Neural progenitor cell (in vitro differentiated cells): ENCODE measurements around the gene KCNH5. TPM values are rescaled to one million over a fixed set of nuclear protein-coding genes. Genes with fewer than 3 reads are reported as not detected.

ENCODE experiments used
- DNase-seq: peaks from one replicate; pipeline ENCODE4 v3.0.0-alpha.2; 2016; ENCODE audit warnings: low spot score
- H2AFZ ChIP-seq: fragments of 200-600 bp; sonication (generic); replicated peaks from 2 replicates; pipeline ENCODE4 v1.6.1; 2016; ENCODE audit warnings: antibody characterized with exemption
- H3F3A ChIP-seq: fragments of 200-600 bp; sonication (generic); 2 replicates; pipeline ENCODE4 v1.6.1; 2016; ENCODE audit warnings: antibody characterized with exemption, low read depth
- H3K27ac ChIP-seq: fragments of 200-600 bp; sonication (generic); 2 replicates; pipeline ENCODE4 v1.5.1; 2016; ENCODE audit warnings: mild to moderate bottlenecking
- H3K27me3 ChIP-seq: fragments of 200-600 bp; sonication (generic); 2 replicates; pipeline ENCODE4 v1.6.1; 2016; ENCODE audit warnings: mild to moderate bottlenecking, moderate library complexity
- H3K36me3 ChIP-seq: fragments of 200-600 bp; sonication (generic); 2 replicates; pipeline ENCODE4 v1.5.1; 2016
- H3K4me1 ChIP-seq: fragments of 200-600 bp; sonication (generic); 2 replicates; pipeline ENCODE4 v1.6.1; 2016; ENCODE audit warnings: mixed run types
- H3K4me2 ChIP-seq: fragments of 200-600 bp; sonication (generic); 2 replicates; pipeline ENCODE4 v1.6.1; 2016
- H3K4me3 ChIP-seq: fragments of 200-600 bp; sonication (generic); 2 replicates; pipeline ENCODE4 v1.5.1; 2016
- H3K79me2 ChIP-seq: fragments of 200-600 bp; sonication (generic); 2 replicates; pipeline ENCODE4 v1.6.1; 2016; ENCODE audit warnings: low read depth
- H3K9ac ChIP-seq: fragments of 200-600 bp; sonication (generic); 2 replicates; pipeline ENCODE4 v1.6.1; 2016
- H3K9me3 ChIP-seq: fragments of 200-600 bp; sonication (generic); 2 replicates; pipeline ENCODE4 v1.5.1; 2016; ENCODE audit warnings: low read depth
- H4K20me1 ChIP-seq: fragments of 200-600 bp; sonication (generic); 2 replicates; pipeline ENCODE4 v1.6.1; 2016; ENCODE audit warnings: low read depth
- H3K27ac Mint-ChIP-seq: 3 replicates; pipeline ENCODE4 v1.8.0; 2021; ENCODE audit warnings: mixed read lengths
- H3K27me3 Mint-ChIP-seq: 2 replicates; pipeline ENCODE4 v1.8.0; 2022; ENCODE audit warnings: low read depth, mild to moderate bottlenecking, inconsistent platforms, moderate library complexity, mixed read lengths; ENCODE audit not compliant: insufficient read depth
- H3K36me3 Mint-ChIP-seq: 3 replicates; pipeline ENCODE4 v1.8.0; 2021; ENCODE audit warnings: mixed read lengths
- H3K4me1 Mint-ChIP-seq: 3 replicates; pipeline ENCODE4 v1.8.0; 2021; ENCODE audit warnings: mixed read lengths
- H3K4me3 Mint-ChIP-seq: 3 replicates; pipeline ENCODE4 v1.8.0; 2021; ENCODE audit warnings: mild to moderate bottlenecking, moderate library complexity, mixed read lengths
- H3K9me3 Mint-ChIP-seq: 3 replicates; pipeline ENCODE4 v1.8.0; 2020; ENCODE audit warnings: mixed read lengths
- CTCF ChIP-seq: fragments of 200-600 bp; sonication (generic); IDR thresholded peaks from 2 replicates; pipeline ENCODE4 v1.5.1; 2017; ENCODE audit warnings: antibody characterized with exemption, mild to moderate bottlenecking
- EZH2 ChIP-seq: fragments of 200-600 bp; sonication (generic); IDR thresholded peaks from 2 replicates; pipeline ENCODE4 v1.6.1; 2017; ENCODE audit warnings: antibody characterized with exemption, mild to moderate bottlenecking, moderate library complexity
- EZH2phosphoT487 ChIP-seq: fragments of 200-600 bp; sonication (generic); IDR thresholded peaks from 2 replicates; pipeline ENCODE4 v1.6.1; 2017; ENCODE audit warnings: antibody characterized with exemption
- total RNA-seq: library from RNA; depleted of rRNA; stranded (reverse); fragments of >200 nt; gene quantifications from 2 replicates; pipeline ENCODE4 v1.2.3, GENCODE V29; 2015; ENCODE audit warnings: low replicate concordance

KCNH5 gene
- total RNA-seq, 1 donor from 2014 or later = 4.6 TPM

DNA sequence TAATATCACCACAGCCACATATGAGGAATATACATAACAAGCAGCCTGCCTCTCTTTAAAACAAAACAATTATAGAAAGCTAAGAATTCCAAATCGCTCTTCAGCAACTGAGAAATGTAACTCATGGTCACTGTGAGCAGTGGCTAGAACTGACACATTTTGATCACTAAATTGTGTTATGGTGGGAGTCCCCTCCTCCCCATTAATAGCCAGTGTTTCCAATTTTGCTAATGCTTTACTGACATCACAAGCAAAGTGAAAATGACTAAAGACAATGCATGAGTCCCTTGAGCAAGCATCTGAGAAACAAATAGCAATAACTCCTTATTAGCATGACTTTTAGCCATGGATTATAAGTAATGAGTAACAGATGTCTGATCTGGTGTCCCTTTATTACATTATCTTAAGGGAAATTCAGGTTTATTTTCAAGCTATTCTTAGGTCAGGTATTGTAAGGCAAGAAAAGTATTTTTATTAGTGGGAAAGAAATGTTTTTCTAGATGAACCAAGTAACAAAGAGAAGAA is 148.3 kb downstream of the KCNH5 start:
- H3K9ac ChIP-seq = no peak overlapping the region
- no peak overlapping the region for H3K4me2 ChIP-seq
- H2AFZ ChIP-seq = no peak overlapping the region
- Mint-ChIP-seq H3K4me3 (no peak overlapping the region), H3K9me3 (no peaks in the 10 kb centered on the region), H3K27me3 (no peaks in the 10 kb centered on the region), H3K4me1 (no peaks in the 10 kb centered on the region), H3K36me3 (no peaks in the 10 kb centered on the region), H3K27ac (no peak overlapping the region)
- H3K27me3 ChIP-seq = no peaks in the 10 kb centered on the region
- H3K27ac ChIP-seq = no peak overlapping the region
- H3K4me1 ChIP-seq = peaks cover 11% of the 10 kb centered on the region
- no peaks in the 10 kb centered on the region for H4K20me1 ChIP-seq
- no peaks in the 10 kb centered on the region for H3K9me3 ChIP-seq
- H3K79me2 ChIP-seq = no peaks in the 10 kb centered on the region
- no peaks in the 10 kb centered on the region for H3K36me3 ChIP-seq
- H3K4me3 ChIP-seq = no peak overlapping the region
- TF ChIP-seq EZH2 (no peak), CTCF (no peak), EZH2phosphoT487 (no peak)
- no peak for DNase-seq
- H3F3A ChIP-seq = no peaks in the 10 kb centered on the region

DNA sequence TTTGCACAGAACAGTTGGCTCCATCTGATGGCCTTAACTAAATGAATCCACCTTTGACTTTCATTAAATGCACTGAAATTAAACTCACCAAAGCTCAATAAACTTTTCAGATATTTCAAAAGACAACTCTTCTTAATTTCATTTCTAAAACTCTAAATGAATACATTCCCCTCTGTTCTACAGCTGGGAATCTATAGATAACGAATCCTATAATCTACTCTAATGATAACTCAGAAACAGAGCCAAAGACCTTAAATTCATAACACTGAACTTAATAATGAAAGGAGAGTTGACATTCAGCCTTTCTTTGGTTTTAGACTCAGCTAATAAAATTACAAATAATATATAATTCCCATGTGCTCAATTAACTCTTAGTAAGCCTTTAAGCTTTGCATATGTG is 150.5 kb downstream of the KCNH5 start:
- H3K27me3 ChIP-seq = no peaks in the 10 kb centered on the region
- H3K4me2 ChIP-seq = no peak overlapping the region
- H3K4me3 ChIP-seq = no peak overlapping the region
- DNase-seq = no peak
- H3K36me3 Mint-ChIP-seq = no peaks in the 10 kb centered on the region
- peaks cover 11% of the 10 kb centered on the region for H3K4me1 ChIP-seq
- H3K4me3 Mint-ChIP-seq = no peak overlapping the region
- no peaks in the 10 kb centered on the region for H3K27me3 Mint-ChIP-seq
- no peaks in the 10 kb centered on the region for H3K9me3 ChIP-seq
- H3K27ac Mint-ChIP-seq = no peak overlapping the region
- H2AFZ ChIP-seq = no peak overlapping the region
- no peaks in the 10 kb centered on the region for H3K9me3 Mint-ChIP-seq
- no peaks in the 10 kb centered on the region for H3F3A ChIP-seq
- H3K9ac ChIP-seq = no peak overlapping the region
- no peaks in the 10 kb centered on the region for H4K20me1 ChIP-seq
- no peak overlapping the region for H3K27ac ChIP-seq
- H3K36me3 ChIP-seq = no peaks in the 10 kb centered on the region
- H3K4me1 Mint-ChIP-seq = no peaks in the 10 kb centered on the region
- TF ChIP-seq EZH2 = no peak
- no peaks in the 10 kb centered on the region for H3K79me2 ChIP-seq

DNA sequence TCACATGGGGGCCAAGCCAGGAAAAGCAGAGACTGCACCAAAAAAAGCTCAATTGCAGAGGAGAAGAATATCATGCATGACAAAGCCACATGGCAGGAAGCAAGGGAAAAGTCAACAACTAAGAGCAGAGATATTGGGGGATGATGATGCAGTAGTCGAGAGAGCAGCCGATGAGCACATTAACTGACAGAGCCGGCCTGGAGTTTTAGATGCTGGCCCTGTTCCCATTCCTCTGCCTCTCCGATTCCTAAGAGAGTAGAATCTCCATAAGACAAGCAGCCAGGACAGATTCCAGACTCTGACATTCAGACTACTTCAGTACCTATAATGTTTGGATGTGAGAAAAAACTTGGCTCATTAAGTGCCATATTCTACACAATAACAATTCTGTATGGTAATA is 155.9 kb downstream of the KCNH5 start:
- Histone ChIP-seq H4K20me1 (no peaks in the 10 kb centered on the region), H3K4me3 (no peak overlapping the region), H3K27me3 (no peaks in the 10 kb centered on the region), H3K79me2 (no peaks in the 10 kb centered on the region), H3K27ac (no peak overlapping the region), H2AFZ (no peak overlapping the region), H3K9me3 (no peaks in the 10 kb centered on the region), H3F3A (no peaks in the 10 kb centered on the region), H3K4me1 (no peaks in the 10 kb centered on the region), H3K9ac (no peak overlapping the region), H3K4me2 (no peak overlapping the region), H3K36me3 (no peaks in the 10 kb centered on the region)
- Mint-ChIP-seq H3K27ac (no peak overlapping the region), H3K9me3 (peaks cover 2% of the 10 kb centered on the region), H3K27me3 (no peaks in the 10 kb centered on the region), H3K4me3 (no peak overlapping the region), H3K4me1 (no peaks in the 10 kb centered on the region), H3K36me3 (no peaks in the 10 kb centered on the region)
- no peak for DNase-seq
- TF ChIP-seq EZH2 (no peak), EZH2phosphoT487 (no peak), CTCF (no peak)

DNA sequence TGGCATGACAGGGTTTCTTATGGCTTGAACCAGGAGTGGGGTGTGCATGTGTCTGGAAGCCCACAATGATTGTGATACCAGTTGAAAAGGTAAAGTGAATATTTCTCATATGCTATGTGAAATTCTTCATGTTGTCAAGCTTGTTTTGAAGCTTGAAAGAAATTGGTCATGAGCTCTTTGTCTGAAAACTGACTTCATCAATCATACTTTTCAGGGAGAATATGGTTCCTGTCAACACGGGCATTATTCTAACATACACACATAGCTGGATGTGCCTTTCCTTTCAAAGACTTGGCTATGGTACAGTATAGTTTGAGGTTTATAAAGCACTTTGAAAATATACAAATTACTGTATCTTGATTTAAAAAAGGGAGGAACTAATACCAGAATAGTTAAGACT is 158.8 kb downstream of the KCNH5 start:
- Histone ChIP-seq H3K4me3 (no peak overlapping the region), H4K20me1 (no peaks in the 10 kb centered on the region), H2AFZ (no peak overlapping the region), H3K79me2 (no peaks in the 10 kb centered on the region), H3K9ac (no peak overlapping the region), H3K4me2 (no peak overlapping the region), H3K9me3 (no peaks in the 10 kb centered on the region), H3F3A (no peaks in the 10 kb centered on the region), H3K36me3 (no peaks in the 10 kb centered on the region), H3K27me3 (no peaks in the 10 kb centered on the region), H3K4me1 (no peaks in the 10 kb centered on the region), H3K27ac (no peak overlapping the region)
- Mint-ChIP-seq H3K4me3 (no peak overlapping the region), H3K4me1 (no peaks in the 10 kb centered on the region), H3K27ac (no peak overlapping the region), H3K27me3 (no peaks in the 10 kb centered on the region), H3K36me3 (no peaks in the 10 kb centered on the region), H3K9me3 (peaks cover 2% of the 10 kb centered on the region)
- no peak for TF ChIP-seq EZH2phosphoT487
- TF ChIP-seq CTCF = no peak
- TF ChIP-seq EZH2 = no peak
- DNase-seq = no peak
